ENCODE measurements around the gene ARHGAP15. TPM values are rescaled to one million over a fixed set of nuclear protein-coding genes. Genes with fewer than 3 reads are reported as not detected.
A peak's percentile ranks its signal among the peaks of the same experiment; 100 is the strongest.

Gene ARHGAP15
- total RNA-seq, 4 donors from 2014 or later: 3.4 to 9.3 (median 6.4) TPM

GRCh38 chr2:143162123-143162837 is 33.1 kb downstream of the ARHGAP15 start:
- no peak overlapping the region for H3K4me3 ChIP-seq
- no peaks in the 10 kb centered on the region for H3K36me3 ChIP-seq
- peaks cover 0 to 4% (median 0%) of the 10 kb centered on the region in 3 donors for H3K4me1 ChIP-seq
- TF ChIP-seq EP300 (IDR thresholded peaks at IDR 0.05) (no peak), CTCF (IDR thresholded peaks at IDR 0.05) (peak in 3 of 4 experiments; percentile 39 to 60 (median 41))
- peak; percentile 58 for ATAC-seq
- 18 to 34% methylated on average over 11 to 12 of the region's 12 CpGs for WGBS, 2 donors (ENCODE audit: low coverage in 1 of 2)
- no peaks in the 10 kb centered on the region for H3K9me3 ChIP-seq
- no peak overlapping the region for H3K27ac ChIP-seq
- no peaks in the 10 kb centered on the region for H3K27me3 ChIP-seq

- Histone ChIP-seq H3K4me3 (no peak overlapping the region), H3K4me1 (peaks cover 0 to 4% (median 0%) of the 10 kb centered on the region in 3 donors), H3K36me3 (no peaks in the 10 kb centered on the region), H3K9me3 (no peaks in the 10 kb centered on the region), H3K27ac (no peak overlapping the region), H3K27me3 (no peaks in the 10 kb centered on the region)
- no peak for ATAC-seq
- WGBS, 2 donors (ENCODE audit: low coverage in 1 of 2): 100% methylated on average over 1 of the region's 1 CpG
- no peak for TF ChIP-seq POLR2A (IDR thresholded peaks at IDR 0.05)
- TF ChIP-seq EP300 (IDR thresholded peaks at IDR 0.05): no peak
- TF ChIP-seq POLR2AphosphoS5 (IDR thresholded peaks at IDR 0.05): no peak
- TF ChIP-seq CTCF (IDR thresholded peaks at IDR 0.05): no peak
These were observed 33.8 kb downstream of the ARHGAP15 start for GRCh38 chr2:143162997-143163396.

GRCh38 chr2:143163499-143163898 is 34.3 kb downstream of the ARHGAP15 start:
- no peak for TF ChIP-seq POLR2AphosphoS5 (IDR thresholded peaks at IDR 0.05)
- no peak overlapping the region for H3K27ac ChIP-seq
- WGBS, 2 donors (ENCODE audit: low coverage in 1 of 2): 72 to 82% methylated on average over 4 of the region's 4 CpGs
- H3K4me3 ChIP-seq: no peak overlapping the region
- ATAC-seq: no peak
- H3K27me3 ChIP-seq: no peaks in the 10 kb centered on the region
- no peaks in the 10 kb centered on the region for H3K9me3 ChIP-seq
- peaks cover 0 to 4% (median 0%) of the 10 kb centered on the region in 3 donors for H3K4me1 ChIP-seq
- H3K36me3 ChIP-seq: no peaks in the 10 kb centered on the region

- H3K4me1 ChIP-seq: peaks cover 0 to 4% (median 0%) of the 10 kb centered on the region in 3 donors
- 89 to 91% methylated on average over 1 of the region's 1 CpG for WGBS, 2 donors (ENCODE audit: low coverage in 1 of 2)
- H3K27ac ChIP-seq: no peak overlapping the region
- H3K9me3 ChIP-seq: no peaks in the 10 kb centered on the region
- no peak for ATAC-seq
- no peaks in the 10 kb centered on the region for H3K36me3 ChIP-seq
- H3K27me3 ChIP-seq: no peaks in the 10 kb centered on the region
- no peak overlapping the region for H3K4me3 ChIP-seq
- TF ChIP-seq EP300 (IDR thresholded peaks at IDR 0.05): no peak
- TF ChIP-seq CTCF (IDR thresholded peaks at IDR 0.05): no peak
- TF ChIP-seq POLR2AphosphoS5 (IDR thresholded peaks at IDR 0.05): no peak
- no peak for TF ChIP-seq POLR2A (IDR thresholded peaks at IDR 0.05)
These were observed 36.1 kb downstream of the ARHGAP15 start for GRCh38 chr2:143165291-143165690.

- Histone ChIP-seq H3K9me3 (no peaks in the 10 kb centered on the region), H3K4me3 (no peak overlapping the region), H3K36me3 (no peaks in the 10 kb centered on the region), H3K27me3 (no peaks in the 10 kb centered on the region), H3K27ac (no peak overlapping the region), H3K4me1 (no peaks in the 10 kb centered on the region)
- TF ChIP-seq POLR2A (IDR thresholded peaks at IDR 0.05) (no peak), CTCF (IDR thresholded peaks at IDR 0.05) (no peak), POLR2AphosphoS5 (IDR thresholded peaks at IDR 0.05) (no peak), EP300 (IDR thresholded peaks at IDR 0.05) (no peak)
- ATAC-seq: no peak
- WGBS, 2 donors (ENCODE audit: low coverage in 1 of 2): 71 to 89% methylated on average over 1 of the region's 1 CpG
These were observed 39.9 kb downstream of the ARHGAP15 start for GRCh38 chr2:143169105-143169504.

All from gastroesophageal sphincter (tissue), 4 donors.